Measurements from ENCODE around the gene GARIN5A.

The GARIN5A gene

GRCh38 chr19:50476224-50476906 is at the start of gene GARIN5A, which contains the start of gene EMC10:
Gene GARIN5A, minus strand, starts transcription at chr19:50476848. Its CDS starts 460 bp downstream, at chr19:50476388.
Gene EMC10, plus strand, starts transcription at chr19:50476507. Its CDS starts 38 bp downstream, at chr19:50476545.
- no peak for DNase-seq

- DNase-seq, result no peak
These were observed 46.2 kb upstream of the GARIN5A start for GRCh38 chr19:50522881-50523280.

GRCh38 chr19:50520822-50521465 is 44.3 kb upstream of the GARIN5A start:
- DNase-seq, result no peak

- DNase-seq, result no peak
These were observed 42.4 kb upstream of the GARIN5A start for GRCh38 chr19:50519006-50519575.

GRCh38 chr19:50518091-50519005 is 41.7 kb upstream of the GARIN5A start:
- no peak for DNase-seq

GRCh38 chr19:50517704-50518075 is 41.0 kb upstream of the GARIN5A start:
- no peak for DNase-seq

- no peak for DNase-seq
These were observed 40.5 kb upstream of the GARIN5A start for GRCh38 chr19:50516964-50517703.

- DNase-seq, result no peak
These were observed 39.8 kb upstream of the GARIN5A start for GRCh38 chr19:50516456-50516855.

GRCh38 chr19:50515168-50515561 is 38.5 kb upstream of the GARIN5A start:
- DNase-seq, result no peak

- DNase-seq, result no peak
These were observed 37.9 kb upstream of the GARIN5A start for GRCh38 chr19:50514346-50515167.

GRCh38 chr19:50513746-50514345 is 37.2 kb upstream of the GARIN5A start, which contains the start of gene ASPDH:
Gene ASPDH, minus strand, starts transcription at chr19:50513913. Its CDS starts 90 bp downstream, at chr19:50513823.
- no peak for DNase-seq

- DNase-seq, result no peak
These were observed 36.5 kb upstream of the GARIN5A start for GRCh38 chr19:50512999-50513745.

GRCh38 chr19:50512112-50512998 is 35.7 kb upstream of the GARIN5A start:
- no peak for DNase-seq

GRCh38 chr19:50511069-50511822 is 34.6 kb upstream of the GARIN5A start, which contains the start of gene JOSD2:
Gene JOSD2, minus strand, starts transcription at chr19:50511191. Its CDS starts 760 bp downstream, at chr19:50510431.
- peak; percentile 88 for DNase-seq

GRCh38 chr19:50510700-50511068 is 34.0 kb upstream of the GARIN5A start:
- DNase-seq, result no peak

GRCh38 chr19:50510121-50510670 is 33.5 kb upstream of the GARIN5A start:
- DNase-seq, result no peak

GRCh38 chr19:50509366-50509765 is 32.7 kb upstream of the GARIN5A start:
- DNase-seq, result no peak

GRCh38 chr19:50508843-50509190 is 32.2 kb upstream of the GARIN5A start:
- no peak for DNase-seq
